ENCODE results near the gene TNC.

- TF ChIP-seq EGR1 (IDR thresholded peaks at IDR 0.05; ENCODE audit: borderline replicate concordance in 1 of 2, low read depth in 2 of 2, low read length in 2 of 2) (no peak), CTCF (IDR thresholded peaks at IDR 0.05 in 2 of 3, conservative IDR thresholded peaks at IDR 0.05 in 1 of 3; ENCODE audit: control insufficient read depth in 2 of 3, extremely low read depth in 1 of 3, insufficient read depth in 1 of 3, low read depth in 3 of 3, low read length in 3 of 3) (no peak), SREBF2 (IDR thresholded peaks at IDR 0.05; ENCODE audit: low read length) (no peak), POLR2AphosphoS2 (IDR thresholded peaks at IDR 0.05; ENCODE audit: low read depth, low read length) (no peak), CBFB (IDR thresholded peaks at IDR 0.05; ENCODE audit: low read depth) (no peak), POLR2A (IDR thresholded peaks at IDR 0.05; ENCODE audit: low read depth, low read length) (no peak)
Observed at GRCh38 chr9:115057559-115057958, 60.4 kb downstream of the TNC start.
